HG03103 (cell line): ENCODE measurements around the gene KCP.

Source experiments
- ATAC-seq: cut with Tn5 transposase; IDR thresholded peaks from one replicate; pipeline ENCODE4 v1.9.1; 2021; ENCODE audit warnings: low read depth; ENCODE audit not compliant: unreplicated experiment

The KCP gene

GRCh38 chr7:128860158-128861073 lies 50.1 kb downstream of the KCP start:
- ATAC-seq = no peak

- no peak for ATAC-seq
These were observed 51.0 kb downstream of the KCP start for GRCh38 chr7:128859232-128860157.

DNA sequence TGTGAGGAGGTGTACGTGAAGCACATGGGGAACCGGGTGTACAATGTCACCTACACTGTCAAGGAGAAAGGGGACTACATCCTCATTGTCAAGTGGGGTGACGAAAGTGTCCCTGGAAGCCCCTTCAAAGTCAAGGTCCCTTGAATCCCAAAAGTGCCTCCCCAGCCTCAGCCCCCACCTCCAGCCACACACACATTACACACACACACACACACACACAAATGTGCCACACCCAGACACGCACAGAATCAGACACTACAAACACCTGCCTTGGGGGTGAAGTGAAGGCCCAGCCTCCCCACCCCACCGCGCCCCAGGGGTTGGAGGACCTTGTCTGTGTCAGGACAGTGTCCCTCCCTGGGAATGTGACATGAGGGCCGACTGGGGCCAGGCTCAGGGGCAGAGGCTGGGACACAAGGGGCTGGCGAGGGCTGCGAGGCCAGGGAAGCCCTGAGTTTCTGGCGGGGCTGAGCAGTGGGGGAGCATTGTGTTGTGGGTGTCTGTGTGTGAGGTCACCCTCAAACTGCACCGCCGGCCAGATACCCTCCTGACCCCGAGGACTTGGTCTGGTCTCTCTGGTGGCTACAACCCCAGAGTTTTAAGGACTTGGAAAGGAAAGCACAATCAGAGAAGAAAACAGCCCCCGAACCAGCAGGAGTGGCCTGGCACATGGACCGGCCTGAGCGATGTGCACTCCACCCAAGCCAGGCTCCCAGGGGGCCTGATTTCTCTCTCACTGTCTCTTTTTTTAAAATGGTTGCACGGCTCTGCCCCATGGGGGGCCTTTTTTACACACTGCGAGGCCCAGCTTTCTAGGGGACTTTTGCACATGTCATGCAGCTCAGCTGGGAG lies 51.9 kb downstream of the KCP start:
- ATAC-seq = no peak

DNA sequence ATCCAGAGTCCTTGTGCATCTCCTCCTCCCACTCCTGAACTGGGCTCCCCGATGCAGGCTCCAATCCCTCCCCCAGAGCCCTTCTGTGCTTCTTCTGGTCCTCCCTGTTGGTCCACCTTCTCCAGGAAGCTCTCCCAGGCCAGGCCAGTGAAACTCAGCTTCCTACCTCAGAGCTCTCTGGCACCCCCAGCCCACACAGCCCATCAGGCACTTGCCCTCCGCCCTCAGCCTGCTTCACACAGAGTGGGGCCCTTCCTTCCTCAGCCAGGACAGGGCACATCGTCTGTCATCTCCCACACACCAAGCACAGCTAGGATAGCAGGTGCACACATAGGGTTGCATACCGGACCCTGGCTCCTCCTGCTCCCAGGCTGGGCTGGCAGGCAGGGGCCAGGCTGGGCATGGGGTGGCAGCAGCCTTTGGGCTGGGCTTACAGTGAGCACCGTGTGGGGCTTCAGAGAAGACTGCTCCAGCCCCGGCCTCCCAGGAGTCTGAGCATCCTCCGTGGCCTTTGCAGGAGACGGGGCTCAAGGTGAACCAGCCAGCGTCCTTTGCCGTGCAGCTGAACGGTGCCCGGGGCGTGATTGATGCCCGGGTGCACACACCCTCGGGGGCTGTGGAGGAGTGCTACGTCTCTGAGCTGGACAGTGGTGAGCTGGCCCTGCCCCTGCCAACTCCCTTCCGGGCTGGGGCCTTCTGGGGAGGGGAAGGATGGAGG lies 54.3 kb downstream of the KCP start:
- ATAC-seq = no peak

DNA sequence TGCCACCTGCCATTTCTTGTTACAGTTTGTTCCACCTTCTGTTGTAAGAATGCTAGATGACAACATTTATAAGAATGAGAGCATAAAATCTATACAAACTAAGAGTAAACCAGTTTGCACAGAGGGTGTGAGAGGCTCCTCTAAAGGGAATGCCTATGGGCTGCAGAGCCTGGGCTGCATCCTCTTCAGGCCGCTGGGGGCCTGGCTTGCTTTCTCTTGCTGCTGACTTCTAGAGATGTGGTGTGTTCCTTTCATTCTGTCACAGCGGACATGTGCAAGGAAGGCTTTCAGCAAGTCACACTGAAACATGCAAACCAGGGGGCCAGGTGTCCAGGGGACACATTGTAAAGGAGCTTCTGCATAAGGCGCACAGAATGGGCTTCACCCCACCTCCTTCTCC lies 55.0 kb downstream of the KCP start:
- no peak for ATAC-seq

DNA sequence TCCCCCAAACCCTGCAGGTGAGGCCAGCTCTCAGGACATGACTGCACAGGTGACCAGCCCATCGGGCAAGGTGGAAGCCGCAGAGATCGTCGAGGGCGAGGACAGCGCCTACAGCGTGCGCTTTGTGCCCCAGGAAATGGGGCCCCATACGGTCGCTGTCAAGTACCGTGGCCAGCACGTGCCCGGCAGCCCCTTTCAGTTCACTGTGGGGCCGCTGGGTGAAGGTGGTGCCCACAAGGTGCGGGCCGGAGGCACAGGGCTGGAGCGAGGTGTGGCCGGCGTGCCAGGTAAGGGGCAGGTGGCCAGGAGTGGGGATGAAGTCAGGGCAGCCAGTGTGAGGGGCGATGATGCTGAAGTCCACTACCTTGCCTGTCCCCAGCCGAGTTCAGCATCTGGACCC lies 56.1 kb downstream of the KCP start:
- no peak for ATAC-seq

- no peak for ATAC-seq
These were observed 56.7 kb downstream of the KCP start for GRCh38 chr7:128853799-128854198.

DNA sequence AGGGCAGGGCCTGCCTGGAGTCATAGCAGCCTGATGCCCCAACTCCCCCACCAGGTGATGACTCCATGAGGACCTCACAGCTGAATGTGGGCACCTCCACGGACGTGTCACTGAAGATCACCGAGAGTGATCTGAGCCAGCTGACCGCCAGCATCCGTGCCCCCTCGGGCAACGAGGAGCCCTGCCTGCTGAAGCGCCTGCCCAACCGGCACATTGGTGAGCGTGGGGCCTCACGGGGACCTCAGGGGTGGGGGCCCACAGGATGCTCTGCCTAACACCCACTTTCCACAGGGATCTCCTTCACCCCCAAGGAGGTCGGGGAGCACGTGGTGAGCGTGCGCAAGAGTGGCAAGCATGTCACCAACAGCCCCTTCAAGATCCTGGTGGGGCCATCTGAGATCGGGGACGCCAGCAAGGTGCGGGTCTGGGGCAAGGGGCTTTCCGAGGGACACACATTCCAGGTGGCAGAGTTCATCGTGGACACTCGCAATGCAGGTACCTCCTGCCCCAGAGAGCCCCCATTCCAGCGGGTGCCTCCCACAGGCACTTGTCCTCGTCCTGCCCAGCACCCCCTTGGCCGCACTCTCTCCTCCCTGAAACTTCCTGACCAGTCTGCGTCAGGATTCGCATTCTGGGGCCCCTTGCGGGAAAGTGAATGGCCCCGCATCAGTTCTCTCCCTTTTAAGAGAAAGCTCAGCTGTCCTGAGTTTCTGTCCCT lies 57.8 kb downstream of the KCP start:
- ATAC-seq = no peak

GRCh38 chr7:128849804-128850490 lies 60.6 kb downstream of the KCP start:
- ATAC-seq = no peak

GRCh38 chr7:128849156-128849515 lies 61.4 kb downstream of the KCP start:
- ATAC-seq = no peak

DNA sequence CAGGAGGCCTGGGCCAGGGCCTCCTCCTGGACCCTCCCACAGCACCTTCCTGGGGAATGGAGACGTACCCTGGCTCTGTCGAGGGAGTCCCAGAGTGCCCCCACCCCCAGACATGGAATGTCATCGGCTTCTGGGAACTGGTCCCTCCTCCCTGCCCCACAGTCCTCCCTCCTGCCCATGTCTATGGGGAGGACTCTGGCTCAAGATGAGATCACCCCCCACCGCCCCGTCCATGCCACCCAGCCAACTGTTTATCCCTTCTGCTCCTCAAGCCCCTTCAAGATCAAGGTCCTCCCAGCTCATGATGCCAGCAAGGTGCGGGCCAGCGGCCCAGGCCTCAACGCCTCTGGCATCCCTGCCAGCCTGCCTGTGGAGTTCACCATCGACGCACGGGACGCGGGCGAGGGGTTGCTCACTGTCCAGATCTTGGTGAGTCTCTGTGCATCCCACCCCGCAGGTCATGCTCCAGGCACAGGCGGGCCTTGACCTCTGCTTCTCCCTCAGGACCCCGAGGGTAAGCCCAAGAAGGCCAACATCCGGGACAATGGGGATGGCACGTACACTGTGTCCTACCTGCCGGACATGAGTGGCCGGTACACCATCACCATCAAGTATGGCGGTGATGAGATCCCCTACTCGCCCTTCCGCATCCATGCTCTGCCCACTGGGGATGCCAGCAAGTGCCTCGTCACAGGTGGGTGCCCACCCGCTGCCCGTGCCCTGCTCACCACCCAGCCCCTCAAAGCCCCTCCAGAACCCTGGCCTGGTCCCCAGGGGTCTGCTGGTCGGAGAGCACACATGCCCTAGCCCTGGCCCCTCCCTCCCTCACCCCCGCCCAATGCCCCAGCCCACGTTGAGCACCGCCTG lies 62.0 kb downstream of the KCP start:
- no peak for ATAC-seq

- ATAC-seq = no peak
These were observed 62.7 kb downstream of the KCP start for GRCh38 chr7:128847721-128848211.

DNA sequence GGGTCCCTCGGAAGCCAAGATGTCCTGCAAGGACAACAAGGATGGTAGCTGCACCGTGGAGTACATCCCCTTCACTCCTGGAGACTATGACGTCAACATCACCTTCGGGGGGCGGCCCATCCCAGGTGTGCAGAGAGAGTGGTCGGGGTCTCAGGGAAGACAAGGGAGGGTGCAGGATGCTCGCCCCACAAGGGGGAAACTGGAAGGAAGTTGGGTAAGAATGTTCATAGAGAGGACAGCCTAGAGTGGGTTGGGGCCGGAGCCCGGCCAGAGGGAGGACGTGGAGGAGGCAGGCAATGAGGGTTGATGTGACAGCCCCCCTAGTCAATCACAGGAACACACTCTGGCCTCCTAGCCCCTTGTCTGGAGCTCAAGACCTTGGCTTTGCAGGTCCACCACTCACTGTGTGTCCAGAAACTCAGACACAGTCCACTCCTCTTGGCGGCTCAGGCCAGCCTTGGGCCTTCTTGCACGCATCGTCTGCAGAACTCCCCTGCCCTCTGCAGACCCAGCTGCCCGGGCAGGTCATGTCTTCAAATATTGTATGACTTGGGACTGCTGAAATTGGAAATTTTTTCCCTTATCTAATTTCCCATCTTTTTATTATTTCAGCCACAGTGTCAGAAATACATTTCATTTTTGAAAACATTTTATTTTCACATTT lies 63.6 kb downstream of the KCP start:
- ATAC-seq = no peak

GRCh38 chr7:128845987-128846386 lies 64.5 kb downstream of the KCP start:
- no peak for ATAC-seq

GRCh38 chr7:128845475-128845874 lies 65.0 kb downstream of the KCP start:
- no peak for ATAC-seq

DNA sequence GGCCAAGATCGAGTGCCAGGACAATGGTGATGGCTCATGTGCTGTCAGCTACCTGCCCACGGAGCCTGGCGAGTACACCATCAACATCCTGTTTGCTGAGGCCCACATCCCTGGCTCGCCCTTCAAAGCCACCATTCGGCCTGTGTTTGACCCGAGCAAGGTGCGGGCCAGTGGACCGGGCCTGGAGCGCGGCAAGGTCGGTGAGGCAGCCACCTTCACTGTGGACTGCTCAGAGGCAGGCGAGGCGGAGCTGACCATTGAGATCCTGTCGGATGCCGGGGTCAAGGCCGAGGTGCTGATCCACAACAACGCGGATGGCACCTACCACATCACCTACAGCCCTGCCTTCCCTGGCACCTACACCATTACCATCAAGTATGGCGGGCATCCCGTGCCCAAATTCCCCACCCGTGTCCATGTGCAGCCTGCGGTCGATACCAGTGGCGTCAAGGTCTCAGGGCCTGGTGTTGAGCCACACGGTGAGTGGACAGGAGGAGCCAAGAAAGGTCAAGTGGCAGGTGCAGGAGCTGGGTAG lies 65.7 kb downstream of the KCP start:
- ATAC-seq = no peak
